Astrocyte (in vitro differentiated cells and primary cell): ENCODE measurements around the gene WNT3A.

Source experiments
- CTCF ChIP-seq: IDR thresholded peaks from 2 replicates; pipeline ENCODE4 v1.5.1; 2011; ENCODE audit warnings: low read depth, mild to moderate bottlenecking, inconsistent platforms, low read length, moderate library complexity; ENCODE audit not compliant: insufficient read depth
- EZH2 ChIP-seq: IDR thresholded peaks from 2 replicates; pipeline ENCODE4 v1.6.1; 2012; ENCODE audit warnings: mild to moderate bottlenecking, low read length, inconsistent platforms; ENCODE audit not compliant: insufficient read depth

- no peak for TF ChIP-seq CTCF
- no peak for TF ChIP-seq EZH2
Observed at GRCh38 chr1:228070851-228071250, 64.1 kb downstream of the WNT3A start.
